ENCODE data around the gene TTC28.
"Not testable (repeated sequence)": the region's sequence is repeated elsewhere in the genome, so short reads cannot be mapped to it uniquely, and the experiment has no call there.

Gene TTC28

DNA sequence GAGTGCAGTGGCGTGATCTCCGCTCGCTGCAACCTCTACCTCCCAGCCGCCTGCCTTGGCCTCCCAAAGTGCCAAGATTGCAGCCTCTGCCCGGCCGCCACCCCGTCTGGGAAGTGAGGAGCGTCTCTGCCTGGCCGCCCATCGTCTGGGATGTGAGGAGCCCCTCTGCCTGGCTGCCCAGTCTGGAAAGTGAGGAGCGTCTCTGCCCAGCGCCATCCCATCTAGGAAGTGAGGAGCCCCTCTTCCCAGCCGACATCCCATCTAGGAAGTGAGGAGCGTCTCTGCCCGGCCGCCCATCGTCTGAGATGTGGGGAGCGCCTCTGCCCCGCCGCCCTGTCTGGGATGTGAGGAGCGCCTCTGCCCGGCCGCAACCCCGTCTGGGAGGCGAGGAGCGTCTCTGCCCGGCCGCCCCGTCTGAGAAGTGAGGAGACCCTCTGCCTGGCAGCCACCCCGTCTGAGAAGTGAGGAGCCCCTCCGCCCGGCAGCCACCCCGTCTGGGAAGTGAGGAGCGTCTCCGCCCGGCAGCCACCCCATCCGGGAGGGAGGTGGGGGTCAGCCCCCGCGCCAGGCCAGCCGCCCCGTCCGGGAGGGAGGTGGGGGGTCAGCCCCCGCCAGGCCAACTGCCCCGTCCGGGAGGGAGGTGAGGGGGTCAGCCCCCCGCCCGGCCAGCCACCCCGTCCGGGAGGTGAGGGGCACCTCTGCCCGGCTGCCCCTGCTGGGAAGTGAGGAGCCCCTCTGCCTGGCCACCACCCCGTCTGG, 126.4 kb downstream of the TTC28 start:
- not testable (repeated sequence) for DNase-seq

DNA sequence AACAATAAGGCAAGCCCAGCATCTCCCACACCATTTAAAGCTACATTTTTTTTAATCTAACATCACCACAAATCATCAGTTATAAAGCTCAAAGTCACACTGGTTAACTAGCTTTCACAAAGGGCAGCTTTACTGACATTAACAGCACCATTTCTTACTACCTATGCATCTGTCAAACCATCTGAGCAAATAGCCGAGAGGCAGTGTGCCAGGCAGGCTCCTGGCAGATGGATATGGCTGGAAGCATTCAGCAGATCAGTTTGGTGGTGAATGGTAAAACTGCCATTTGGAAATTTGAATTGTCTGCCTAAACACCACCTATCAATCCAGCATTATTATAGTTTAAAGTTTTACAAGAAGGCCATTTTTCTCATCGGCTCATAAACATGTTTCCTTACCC, 131.2 kb downstream of the TTC28 start:
- no peak for DNase-seq

DNA sequence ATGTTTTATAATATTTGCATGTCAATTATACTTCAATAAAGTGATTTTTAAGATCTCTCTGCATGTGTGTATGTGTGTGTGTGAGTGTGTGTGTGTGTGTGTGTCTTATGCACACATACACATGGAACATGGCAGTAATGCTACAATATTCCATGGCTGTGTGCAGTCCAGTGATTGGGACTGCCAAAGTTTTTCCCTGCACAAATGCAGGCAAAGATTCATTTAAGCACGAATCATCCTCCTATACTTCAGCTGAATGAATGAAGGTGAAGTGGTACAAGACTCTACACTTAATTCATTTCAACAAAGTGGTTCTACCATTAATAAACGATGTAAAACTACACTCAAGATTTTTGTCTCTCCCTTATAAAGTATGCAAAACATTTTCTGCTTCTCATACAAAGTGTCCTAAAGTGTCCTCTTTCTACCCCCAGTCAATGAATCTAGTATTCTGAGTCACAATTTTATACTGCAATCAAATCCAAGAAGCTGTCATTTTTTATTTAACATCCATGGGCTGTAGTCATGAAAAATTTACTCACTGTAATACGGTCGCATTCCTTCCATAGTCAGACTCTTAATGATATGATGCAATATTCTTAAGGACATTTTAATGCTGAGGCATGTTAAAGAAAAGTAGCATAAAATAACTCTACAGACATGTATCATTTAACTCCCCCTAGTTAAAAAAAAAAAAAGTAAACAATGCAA, 132.4 kb downstream of the TTC28 start:
- no peak for DNase-seq

DNA sequence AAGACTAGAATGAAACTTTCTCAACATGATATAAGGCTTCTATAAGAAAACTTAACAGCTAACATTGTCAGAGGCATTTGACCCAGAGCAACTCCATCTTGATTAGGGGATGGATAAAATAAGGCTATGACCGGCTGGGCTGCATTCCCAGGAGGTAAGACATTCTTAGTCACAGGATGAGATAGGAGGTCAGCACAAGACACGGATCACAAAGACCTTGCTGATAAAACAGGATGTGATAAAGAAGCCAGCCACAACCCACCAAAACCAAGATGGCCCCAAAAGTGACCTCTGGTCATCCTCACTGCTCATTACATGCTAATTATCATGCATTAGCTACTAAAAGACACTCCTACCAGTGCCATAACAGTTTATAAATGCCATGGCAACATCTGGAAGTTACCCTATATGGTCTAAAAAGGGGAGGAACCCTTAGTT, 135.2 kb downstream of the TTC28 start:
- no peak for DNase-seq

DNA sequence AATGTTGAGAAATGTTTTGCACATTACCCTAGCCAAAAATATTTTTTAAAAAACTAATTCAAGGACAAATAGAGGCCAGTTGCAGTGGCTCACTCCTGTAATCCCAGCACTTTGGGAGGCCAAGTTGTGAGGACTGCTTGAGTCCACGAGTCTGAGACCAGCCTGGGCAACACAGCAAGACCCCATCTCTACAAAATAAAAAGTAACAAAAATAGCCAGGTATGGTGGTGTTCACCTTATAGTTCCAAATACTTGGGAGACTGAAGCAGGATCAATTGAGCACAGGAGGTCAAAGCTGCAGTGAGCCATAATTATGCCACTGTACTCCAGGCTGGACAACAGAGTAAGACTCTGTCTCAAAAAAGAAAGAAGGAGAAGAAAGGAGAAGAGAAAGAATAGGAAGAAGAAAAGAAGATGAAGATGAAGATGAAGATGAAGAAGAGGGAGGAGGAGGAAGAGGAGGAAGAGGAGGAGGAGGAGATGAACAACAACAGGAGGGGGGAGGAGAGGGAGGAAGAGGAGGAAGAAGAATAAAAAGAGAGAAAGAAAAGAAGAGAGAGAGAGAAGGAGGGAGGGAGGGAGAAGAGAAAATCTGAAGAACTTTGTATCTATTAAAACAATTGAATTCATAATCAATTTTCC, 136.5 kb downstream of the TTC28 start:
- no peak for DNase-seq

DNA sequence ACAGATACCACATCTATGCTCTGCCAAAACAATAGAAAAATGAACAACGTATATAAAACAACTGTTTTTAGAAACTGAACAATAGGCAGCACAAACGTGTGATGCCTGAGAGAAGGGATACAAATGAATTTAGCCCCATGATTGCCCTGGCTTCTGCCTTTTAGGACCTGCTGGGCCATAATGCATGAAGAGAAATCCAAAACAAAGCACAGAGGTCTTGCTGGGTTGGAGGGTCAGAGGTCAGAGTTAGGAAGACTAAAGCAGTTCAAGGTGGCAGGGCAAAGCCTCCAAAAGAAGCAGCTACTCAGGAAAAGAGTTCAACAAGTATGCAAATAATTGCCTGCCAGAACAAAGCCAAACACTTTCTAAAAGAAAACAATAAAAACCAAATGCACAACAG, 138.5 kb downstream of the TTC28 start:
- no peak for DNase-seq

DNA sequence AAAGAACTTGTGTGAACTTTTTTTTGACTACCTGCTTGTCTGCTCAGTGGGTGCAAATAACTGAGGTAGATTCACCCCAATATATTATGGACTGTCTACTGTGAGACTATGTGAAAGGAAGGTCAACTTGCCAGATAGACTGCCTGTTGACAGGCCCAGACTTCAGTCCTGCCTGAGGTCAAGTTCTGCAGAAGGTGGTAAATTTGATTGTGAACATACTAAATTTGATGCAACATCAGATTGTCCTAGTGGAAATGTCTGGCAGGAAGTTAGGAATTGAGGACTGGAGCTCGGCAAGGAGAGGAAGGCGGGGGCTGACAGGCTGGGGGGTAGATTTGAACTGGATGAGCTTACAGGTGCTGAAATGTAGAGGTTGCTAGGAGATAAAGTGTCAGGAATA, 140.7 kb downstream of the TTC28 start:
- DNase-seq = no peak

DNA sequence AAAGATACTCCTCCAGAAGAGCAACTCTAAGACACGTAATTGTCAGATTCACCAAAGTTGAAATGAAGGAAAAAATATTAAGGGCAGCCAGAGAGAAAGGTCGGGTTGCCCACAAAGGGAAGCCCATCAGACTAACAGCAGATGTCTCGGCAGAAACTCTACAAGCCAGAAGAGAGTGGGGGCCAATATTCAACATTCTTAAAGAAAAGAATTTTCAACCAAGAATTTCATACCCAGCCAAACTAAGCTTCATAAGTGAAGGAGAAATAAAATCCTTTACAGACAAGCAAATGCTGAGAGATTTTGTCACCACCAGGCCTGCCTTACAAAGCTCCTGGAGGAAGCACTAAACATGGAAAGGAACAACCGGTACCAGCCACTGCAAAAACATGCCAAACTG, 149.1 kb downstream of the TTC28 start:
- DNase-seq = not testable (repeated sequence)

DNA sequence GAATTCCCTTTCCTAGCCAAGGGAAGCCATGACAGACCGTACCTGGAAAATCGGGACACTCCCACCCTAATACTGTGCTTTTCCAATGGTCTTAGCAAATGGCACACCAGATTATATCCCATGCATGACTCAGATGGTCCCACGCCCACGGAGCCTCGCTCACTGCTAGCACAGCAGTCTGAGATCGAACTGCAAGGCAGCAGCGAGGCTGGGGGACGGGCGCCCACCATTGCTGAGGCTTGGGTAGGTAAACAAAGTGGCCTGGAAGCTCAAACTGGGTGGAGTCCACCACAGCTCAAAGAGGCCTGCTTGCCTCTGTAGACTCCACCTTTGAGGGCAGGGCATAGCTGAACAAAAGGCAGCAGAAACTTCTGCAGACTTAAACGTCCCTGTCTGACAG, 150.5 kb downstream of the TTC28 start:
- DNase-seq = not testable (repeated sequence)

DNA sequence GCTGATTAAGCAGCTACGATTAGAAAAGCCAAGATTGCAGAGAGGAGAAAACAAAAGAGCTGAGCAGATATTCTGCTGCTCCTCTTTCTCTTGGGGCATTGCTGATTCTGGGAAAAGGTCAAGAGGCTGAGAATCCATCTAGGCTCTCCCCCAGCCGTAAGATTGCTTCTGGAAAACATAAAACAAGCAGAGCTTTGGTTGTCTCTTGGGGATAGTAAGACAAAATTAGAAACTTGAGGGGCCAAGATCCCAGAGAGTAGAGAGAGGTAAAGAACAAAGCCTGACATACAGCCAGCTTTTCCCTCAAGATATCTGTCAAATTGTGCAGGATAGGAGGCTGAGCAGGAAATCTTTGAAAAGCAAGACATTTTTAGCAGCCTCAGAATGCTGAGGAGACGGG, 158.2 kb downstream of the TTC28 start:
- DNase-seq = no peak

DNA sequence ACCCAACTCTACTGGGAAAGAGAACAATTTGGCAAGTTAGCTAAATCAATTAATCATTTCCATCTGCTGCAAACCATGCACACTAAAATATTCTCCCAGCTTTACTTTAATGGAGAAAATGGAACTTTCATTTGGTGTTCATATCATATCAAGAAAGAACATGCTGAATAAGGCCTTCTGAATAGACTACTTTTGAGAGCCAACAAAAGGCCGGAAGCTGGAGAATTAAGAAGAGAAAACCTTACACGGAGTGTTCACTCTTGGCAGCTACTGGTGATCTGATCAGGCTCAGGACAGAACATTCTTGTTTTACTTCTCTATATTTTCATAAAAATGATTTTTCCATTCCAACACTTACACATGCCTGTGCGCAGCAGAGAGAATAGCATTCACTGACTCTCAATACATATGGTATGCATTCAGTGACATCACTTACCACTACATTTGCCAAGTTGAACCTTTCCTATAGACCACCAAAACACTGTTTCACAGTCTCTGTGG, 165.3 kb downstream of the TTC28 start:
- no peak for DNase-seq

DNA sequence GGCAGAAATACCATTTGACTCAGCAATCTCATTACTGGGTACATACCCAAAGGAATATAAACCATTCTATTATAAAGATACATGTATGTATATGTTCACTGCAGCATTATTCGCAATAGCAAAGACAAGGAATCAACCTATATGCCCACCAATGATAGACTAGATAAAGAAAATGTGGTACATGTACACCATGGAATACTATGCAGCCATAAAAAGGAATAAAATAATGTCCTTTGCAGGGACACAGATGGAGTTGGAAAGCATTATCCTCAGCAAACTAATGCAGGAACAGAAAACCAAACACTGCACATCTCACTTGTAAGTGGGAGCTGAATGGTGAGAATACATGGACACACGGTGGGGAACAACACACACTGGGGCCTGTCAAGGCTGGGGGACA, 167.3 kb downstream of the TTC28 start:
- DNase-seq = not testable (repeated sequence)

DNA sequence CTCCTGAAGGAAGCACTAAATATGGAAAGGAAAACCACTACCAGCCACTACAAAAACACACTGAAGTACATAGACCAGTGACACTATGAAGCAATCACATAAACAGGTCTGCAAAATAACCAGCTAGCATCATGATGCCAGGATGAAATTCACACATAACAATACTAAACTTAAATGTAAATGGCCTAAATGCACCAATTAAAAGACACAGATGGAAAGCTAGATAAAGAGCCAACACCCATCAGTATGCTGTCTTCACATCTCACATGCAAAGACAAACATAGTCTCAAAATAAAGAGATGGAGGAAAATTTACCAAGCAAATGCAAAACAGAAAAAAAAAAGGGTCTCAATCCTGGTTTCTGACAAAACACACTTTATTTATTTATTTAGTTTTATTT, 171.7 kb downstream of the TTC28 start:
- no peak for DNase-seq

DNA sequence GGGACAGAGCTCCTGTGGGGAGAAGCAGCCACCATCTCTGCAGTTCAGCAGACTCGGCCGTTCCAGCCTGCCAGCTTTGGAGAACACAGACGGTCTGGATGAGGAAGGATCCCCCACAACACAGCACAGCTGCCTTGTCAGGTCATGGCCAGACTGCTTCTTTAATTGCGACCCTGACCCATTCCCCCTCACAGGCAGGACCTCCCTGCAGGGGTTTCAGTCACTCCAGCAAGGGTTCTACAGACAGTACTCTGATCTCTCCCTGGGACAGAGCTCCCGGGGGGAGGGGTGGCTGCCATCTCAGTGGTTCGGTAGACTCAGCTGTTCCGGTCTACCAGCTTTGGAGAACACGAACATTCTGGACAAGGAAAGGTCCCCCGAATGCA, 173.5 kb downstream of the TTC28 start:
- peak; percentile 26 for DNase-seq

DNA sequence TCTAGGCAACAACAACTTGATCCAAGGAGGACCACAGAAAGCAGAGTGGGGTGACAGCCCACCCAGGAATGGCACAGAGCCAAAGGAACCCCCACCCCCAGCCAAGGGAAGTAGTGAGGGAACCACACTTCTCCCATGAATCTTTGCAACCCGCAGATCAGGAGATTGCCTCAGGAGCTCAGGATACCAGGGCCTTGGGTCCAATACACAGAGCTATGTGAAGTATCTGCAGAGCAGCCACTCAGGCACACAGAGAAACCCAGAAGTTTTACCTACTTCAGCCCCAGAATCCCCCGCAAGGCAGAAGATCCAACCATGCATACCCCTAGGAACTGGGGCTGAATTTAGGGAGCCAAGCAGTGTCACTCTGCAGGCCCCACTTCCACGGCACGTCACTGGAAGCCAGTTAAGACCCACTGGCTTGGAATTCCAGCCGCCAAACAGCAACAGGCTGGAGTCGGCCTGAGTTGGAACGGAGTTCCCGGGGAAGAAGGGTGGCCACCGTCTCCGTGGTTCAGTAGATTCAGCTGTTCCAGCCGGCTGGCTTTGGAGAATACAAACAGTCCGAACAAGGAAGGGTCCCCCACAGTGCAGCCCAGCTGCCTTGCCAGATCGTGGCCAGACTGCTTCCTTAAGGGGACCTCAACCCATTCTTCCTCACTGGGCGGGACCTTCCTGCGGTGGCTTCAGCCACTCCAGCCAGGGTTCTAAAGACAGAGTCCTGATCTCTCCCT, 174.1 kb downstream of the TTC28 start:
- peak; percentile 26 for DNase-seq

DNA sequence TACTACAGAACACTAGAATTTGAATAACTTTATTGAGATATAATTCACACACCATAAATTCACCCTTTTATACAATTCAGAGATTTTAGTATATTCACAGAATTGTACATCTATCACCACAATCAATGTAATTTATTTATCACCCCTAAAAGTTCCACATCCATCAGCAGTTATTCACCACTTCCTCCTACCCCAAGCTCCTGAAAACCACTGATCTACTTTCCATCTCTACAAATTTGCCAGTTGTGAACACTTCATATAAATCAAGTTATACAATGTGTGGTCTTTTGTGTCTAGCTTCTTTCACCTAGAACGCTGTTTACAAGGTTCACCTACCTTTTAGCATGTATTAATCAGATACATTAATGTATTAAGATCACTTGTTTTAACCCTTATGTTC, 179.6 kb downstream of the TTC28 start:
- no peak for DNase-seq

DNA sequence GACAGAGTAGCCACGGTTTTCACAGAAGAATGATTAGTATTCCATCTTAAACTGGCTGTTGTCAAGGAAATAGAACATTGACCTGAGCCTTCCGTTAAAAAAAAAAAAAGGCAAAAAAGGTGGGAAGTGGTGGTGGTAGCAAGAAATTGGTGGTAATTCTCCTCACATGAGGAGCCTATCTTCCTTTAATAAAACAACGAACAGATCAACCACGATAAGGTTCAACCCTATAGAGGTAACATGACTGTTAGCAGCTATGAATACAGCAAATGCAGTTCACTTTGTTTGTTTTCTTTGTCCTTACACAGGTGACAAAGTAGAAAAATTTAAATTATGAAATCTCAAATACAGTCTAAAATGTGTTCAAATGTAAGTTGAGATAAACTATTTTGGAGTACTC, 181.6 kb downstream of the TTC28 start:
- no peak for DNase-seq

DNA sequence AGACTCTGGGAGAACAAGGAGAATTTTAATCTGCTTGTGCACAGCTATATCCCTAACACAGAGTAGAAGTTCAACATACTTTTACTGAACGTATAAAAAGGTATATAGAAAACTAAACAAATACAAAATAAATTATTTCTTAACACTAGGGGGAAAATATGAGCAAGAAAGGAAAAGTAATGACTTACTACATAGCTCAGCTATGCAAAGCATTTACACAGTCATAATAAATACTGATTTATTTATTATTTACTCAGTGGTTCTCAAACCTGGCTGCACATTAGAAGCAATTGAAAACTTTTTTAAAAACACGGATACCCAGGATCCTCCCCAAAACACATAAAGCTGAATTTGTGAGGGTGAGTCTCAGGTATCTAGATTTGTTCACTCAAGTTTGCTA, 182.5 kb downstream of the TTC28 start:
- DNase-seq = no peak

DNA sequence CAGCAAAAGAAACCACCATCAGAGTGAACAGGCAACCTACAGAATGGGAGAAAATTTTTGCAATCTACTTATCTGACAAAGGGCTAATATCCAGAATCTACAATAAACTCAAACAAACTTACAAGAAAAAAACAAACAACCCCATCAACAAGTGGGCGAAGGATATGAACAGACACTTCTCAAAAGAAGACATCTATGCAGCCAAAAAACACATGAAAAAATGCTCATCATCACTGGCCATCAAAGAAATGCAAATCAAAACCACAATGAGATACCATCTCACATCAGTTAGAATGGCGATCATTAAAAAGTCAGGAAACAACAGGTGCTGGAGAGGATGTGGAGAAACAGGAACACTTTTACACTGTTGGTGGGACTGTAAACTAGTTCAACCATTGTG, 188.4 kb downstream of the TTC28 start:
- not testable (repeated sequence) for DNase-seq

DNA sequence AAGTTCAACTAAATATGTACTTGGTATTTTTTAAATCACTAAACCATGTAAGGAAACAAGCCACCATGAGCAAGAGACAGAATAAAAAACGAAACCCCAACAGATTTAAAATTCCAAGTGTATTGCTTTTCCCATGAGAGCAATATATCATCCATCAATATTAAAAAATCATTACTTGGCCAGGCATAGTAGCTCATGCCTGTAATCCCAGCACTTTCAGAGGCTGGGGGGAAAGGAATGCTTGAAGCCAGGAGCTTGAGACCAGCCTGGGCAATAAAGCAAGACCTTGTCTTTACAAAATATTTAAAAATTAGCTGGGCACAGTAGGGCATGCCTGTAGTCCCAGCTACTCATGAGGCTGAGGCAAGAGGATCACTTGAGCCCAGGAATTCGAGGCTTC, 190.8 kb downstream of the TTC28 start:
- DNase-seq = no peak

DNA sequence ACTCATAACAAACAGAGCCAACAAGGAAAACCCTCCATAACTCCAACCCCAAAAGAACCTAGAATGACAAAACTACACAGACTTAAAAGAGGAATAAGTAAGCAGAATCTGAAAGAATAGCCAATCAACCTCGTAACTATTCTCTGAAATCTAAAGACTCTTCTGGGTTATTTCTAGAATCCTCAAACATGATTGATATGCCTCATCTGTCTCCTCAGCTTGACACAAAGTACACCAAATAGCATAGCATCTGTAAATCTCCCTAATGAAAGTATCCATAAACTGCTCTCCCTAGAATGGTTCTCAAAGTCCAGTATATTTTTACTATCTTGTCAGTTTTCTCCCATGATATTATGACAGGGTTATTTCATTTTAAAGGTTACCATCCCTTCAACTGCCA, 195.0 kb downstream of the TTC28 start:
- DNase-seq = no peak

DNA sequence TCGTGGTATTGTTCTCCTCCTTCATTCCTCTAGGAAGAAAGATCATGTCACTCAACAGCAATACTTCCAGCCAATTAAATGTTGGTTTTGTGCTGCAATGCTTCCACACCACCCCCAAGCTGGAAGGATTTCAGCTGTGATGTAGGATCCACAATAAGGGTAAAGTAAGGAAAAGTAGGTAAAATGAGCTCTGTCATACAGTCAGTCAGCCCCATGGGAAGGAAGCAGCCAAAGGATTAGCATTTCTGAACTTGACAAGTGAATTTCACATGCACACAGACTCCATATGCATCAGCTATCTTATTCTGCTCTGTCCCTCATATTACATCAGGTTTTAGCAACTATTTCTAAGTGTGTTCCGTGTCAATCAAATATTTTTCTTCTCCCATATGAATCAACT, 197.9 kb downstream of the TTC28 start:
- no peak for DNase-seq

DNA sequence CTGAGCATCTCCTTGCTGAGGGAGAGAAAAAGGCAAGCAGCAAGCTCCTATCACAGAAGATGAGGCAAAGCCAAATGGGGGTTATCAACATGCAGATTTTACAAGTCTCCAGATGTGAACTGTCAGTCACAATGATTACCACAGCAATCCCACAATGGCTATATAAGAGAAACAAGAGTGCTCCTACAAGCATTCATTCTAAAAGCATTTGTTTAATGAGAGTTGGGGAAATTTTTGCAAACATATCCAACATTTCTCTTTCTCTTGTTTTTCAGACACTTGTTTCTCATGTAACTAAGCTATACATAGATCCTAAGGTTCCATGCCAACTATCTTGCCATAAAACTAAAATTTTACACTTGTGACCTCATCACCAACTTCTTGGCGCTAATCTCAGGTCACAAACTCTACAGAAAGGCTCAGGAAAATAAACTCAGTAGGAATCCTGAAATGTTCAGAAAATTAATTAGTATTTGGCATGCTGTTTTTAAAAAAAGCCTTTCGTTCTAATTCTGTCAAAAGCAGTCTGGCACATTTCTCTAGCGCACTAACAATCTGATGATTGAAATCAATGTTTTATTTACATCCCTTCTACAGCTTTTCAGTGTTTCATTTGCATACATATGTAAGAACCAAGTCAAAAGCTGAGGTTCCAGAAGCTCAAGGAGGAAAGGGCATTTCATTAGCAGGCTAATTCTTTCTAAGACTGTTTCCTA, 199.5 kb downstream of the TTC28 start:
- DNase-seq = no peak

Measured in DMS79 treated with DMSO at 0.1 percent for 48 hours (cell line).